SKM-1 (cell line): ENCODE measurements around the gene HS6ST1.
"Not testable (repeated sequence)": the region's sequence is repeated elsewhere in the genome, so short reads cannot be mapped to it uniquely, and the experiment has no call there.

Source experiments
- DNase-seq: peaks from one replicate; lab custom pipeline; 2025; ENCODE audit not compliant: unreplicated experiment; lab: John Stamatoyannopoulos, UW

Gene HS6ST1

GRCh38 chr2:128269990-128270671 lies 48.5 kb downstream of the HS6ST1 start:
- no peak for DNase-seq

- no peak for DNase-seq
Observed at GRCh38 chr2:128269063-128269989, 49.3 kb downstream of the HS6ST1 start.

GRCh38 chr2:128268611-128269010 lies 50.1 kb downstream of the HS6ST1 start:
- not testable (repeated sequence) for DNase-seq

GRCh38 chr2:128268145-128268544 lies 50.5 kb downstream of the HS6ST1 start:
- not testable (repeated sequence) for DNase-seq

GRCh38 chr2:128267649-128268048 lies 51.0 kb downstream of the HS6ST1 start:
- DNase-seq, result not testable (repeated sequence)

GRCh38 chr2:128267197-128267596 lies 51.5 kb downstream of the HS6ST1 start:
- DNase-seq, result not testable (repeated sequence)

GRCh38 chr2:128266463-128266862 lies 52.2 kb downstream of the HS6ST1 start:
- not testable (repeated sequence) for DNase-seq

GRCh38 chr2:128265608-128265993 lies 53.1 kb downstream of the HS6ST1 start:
- DNase-seq, result not testable (repeated sequence)

GRCh38 chr2:128264881-128265607 lies 53.6 kb downstream of the HS6ST1 start:
- no peak for DNase-seq

- no peak for DNase-seq
Observed at GRCh38 chr2:128263902-128264331, 54.8 kb downstream of the HS6ST1 start.

- DNase-seq, result no peak
Observed at GRCh38 chr2:128262315-128263253, 56.1 kb downstream of the HS6ST1 start.

- no peak for DNase-seq
Observed at GRCh38 chr2:128261245-128262128, 57.2 kb downstream of the HS6ST1 start.

- no peak for DNase-seq
Observed at GRCh38 chr2:128260239-128261138, 58.2 kb downstream of the HS6ST1 start.

- no peak for DNase-seq
Observed at GRCh38 chr2:128259585-128259984, 59.1 kb downstream of the HS6ST1 start.

GRCh38 chr2:128258218-128258617 lies 60.5 kb downstream of the HS6ST1 start:
- DNase-seq, result no peak

GRCh38 chr2:128252501-128252900 lies 66.2 kb downstream of the HS6ST1 start:
- no peak for DNase-seq

- DNase-seq, result not testable (repeated sequence)
Observed at GRCh38 chr2:128252086-128252485, 66.6 kb downstream of the HS6ST1 start.
